Caco-2 (cell line): ENCODE data around the gene KLHL5. TPM values are rescaled to one million over a fixed set of nuclear protein-coding genes. Genes with fewer than 3 reads are reported as not detected.
A peak's percentile ranks its signal among the peaks of the same experiment; 100 is the strongest.

ENCODE experiments used
- BruUV-seq: library from RNA; stranded (reverse); fragments of 400-500 nt; replicated peaks from 2 replicates; lab custom pipeline; 2021; lab: Mats Ljungman, UMichigan
- CTCF ChIA-PET: fragments of 300-600 bp; sonication (Branson Sonifier 250); formaldehyde crosslinking; loops from one replicate; lab custom pipeline; 2022; ENCODE audit warnings: antibody characterized with exemption; lab: Charles Lee
- POLR2A ChIA-PET: fragments of 300-600 bp; sonication (Branson Sonifier 250); formaldehyde crosslinking; loops from one replicate; lab custom pipeline; 2022; ENCODE audit warnings: antibody characterized with exemption; lab: Charles Lee
- DNase-seq, 2 experiments: peaks; one replicate each; pipeline versions ENCODE4 v3.0.0 to v3.0.0-alpha.2; 2020 to 2022
- H3K27me3 ChIP-seq: replicated peaks from 2 replicates; pipeline ENCODE4 v1.6.0; 2011; ENCODE audit warnings: low read length; ENCODE audit not compliant: control insufficient read depth, insufficient read depth
- H3K36me3 ChIP-seq: 2 replicates; pipeline ENCODE4 v1.5.1; 2011; ENCODE audit warnings: low read length; ENCODE audit not compliant: control insufficient read depth, insufficient read depth
- H3K4me1 ChIP-seq: fragments of 250-450 bp; sonication (Bioruptor Pico); 2 replicates; pipeline ENCODE4 v1.5.1; 2020; ENCODE audit warnings: mild to moderate bottlenecking
- H3K4me3 ChIP-seq: 2 replicates; pipeline ENCODE4 v1.5.1; 2011; ENCODE audit warnings: low read depth, mild to moderate bottlenecking, control low read depth, low read length
- H3K9me3 ChIP-seq: fragments of 250-450 bp; sonication (Bioruptor Pico); 2 replicates; pipeline ENCODE4 v1.5.1; 2020; ENCODE audit warnings: mild to moderate bottlenecking, moderate library complexity
- H3K27ac Mint-ChIP-seq: one replicate; pipeline ENCODE4 v1.8.0; 2022; ENCODE audit warnings: mixed read lengths; ENCODE audit not compliant: unreplicated experiment
- H3K27me3 Mint-ChIP-seq: one replicate; pipeline ENCODE4 v1.8.0; 2022; ENCODE audit warnings: mixed read lengths; ENCODE audit not compliant: insufficient read depth, unreplicated experiment
- H3K36me3 Mint-ChIP-seq: one replicate; pipeline ENCODE4 v1.8.0; 2022; ENCODE audit warnings: mild to moderate bottlenecking, mixed read lengths; ENCODE audit not compliant: insufficient read depth, unreplicated experiment
- H3K4me1 Mint-ChIP-seq: one replicate; pipeline ENCODE4 v1.8.0; 2022; ENCODE audit warnings: low read depth, mixed read lengths; ENCODE audit not compliant: unreplicated experiment
- H3K4me3 Mint-ChIP-seq: one replicate; pipeline ENCODE4 v1.8.0; 2022; ENCODE audit warnings: mild to moderate bottlenecking, moderate library complexity, mixed read lengths; ENCODE audit not compliant: unreplicated experiment
- H3K9me3 Mint-ChIP-seq: one replicate; pipeline ENCODE4 v1.8.0; 2022; ENCODE audit warnings: mixed read lengths; ENCODE audit not compliant: unreplicated experiment
- intact Hi-C: fragments of 100-400 bp; cut with micrococcal nuclease; formaldehyde crosslinking; loops from one replicate; pipeline ENCODE4 v1.10.0; 2022; ENCODE audit not compliant: unreplicated experiment
- total RNA-seq: library from RNA; stranded (reverse); gene quantifications from 2 replicates; pipeline ENCODE4 v1.2.3, GENCODE V29; 2022
- TF ChIP-seq, protein P1 (sequence below), 2 experiments: fragments of 200-600 bp in 1 of 2; IDR thresholded peaks; 1 replicate in 1 of 2; 2 replicates in 1 of 2; pipeline versions ENCODE4 v1.5.1 to v1.8.0; 2011 to 2022; ENCODE audit warnings: antibody characterized with exemption in 1 of 2, control low read depth in 1 of 2, inconsistent platforms in 1 of 2, low read depth in 1 of 2, low read length in 1 of 2, mild to moderate bottlenecking in 1 of 2, moderate library complexity in 1 of 2; ENCODE audit not compliant: insufficient read depth in 1 of 2, severe bottlenecking in 1 of 2, unreplicated experiment in 1 of 2

Gene KLHL5
- total RNA-seq, 1 experiment from 2014 or later: 96.5 TPM

DNA sequence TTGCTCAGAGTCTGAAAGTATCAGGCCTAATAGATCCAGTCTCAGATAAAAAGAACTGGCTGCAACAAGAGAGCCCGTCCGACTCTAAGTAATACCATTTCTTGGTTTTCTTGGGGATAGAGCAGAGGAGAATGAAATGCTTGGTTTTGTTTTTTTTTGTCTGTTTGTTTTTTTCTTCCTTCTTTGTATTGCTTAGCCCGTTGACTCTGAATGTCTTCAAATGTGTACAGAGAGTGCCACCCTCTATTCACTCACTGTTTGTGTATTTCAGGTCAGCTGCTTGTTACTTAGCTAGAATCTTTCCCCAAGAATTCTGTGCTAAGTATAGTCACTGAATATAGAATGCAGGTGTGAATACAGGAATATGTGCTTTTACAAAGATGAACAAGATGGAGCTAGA is 24.1 kb upstream of the KLHL5 start:
- intact Hi-C loops: no loop called here
- H3K27me3 Mint-ChIP-seq: no peaks in the 10 kb centered on the region
- Histone ChIP-seq H3K36me3 (no peaks in the 10 kb centered on the region), H3K9me3 (no peaks in the 10 kb centered on the region), H3K27me3 (no peaks in the 10 kb centered on the region), H3K4me1 (peaks cover 31% of the 10 kb centered on the region), H3K4me3 (no peak overlapping the region)
- TF ChIP-seq, protein P1, sequence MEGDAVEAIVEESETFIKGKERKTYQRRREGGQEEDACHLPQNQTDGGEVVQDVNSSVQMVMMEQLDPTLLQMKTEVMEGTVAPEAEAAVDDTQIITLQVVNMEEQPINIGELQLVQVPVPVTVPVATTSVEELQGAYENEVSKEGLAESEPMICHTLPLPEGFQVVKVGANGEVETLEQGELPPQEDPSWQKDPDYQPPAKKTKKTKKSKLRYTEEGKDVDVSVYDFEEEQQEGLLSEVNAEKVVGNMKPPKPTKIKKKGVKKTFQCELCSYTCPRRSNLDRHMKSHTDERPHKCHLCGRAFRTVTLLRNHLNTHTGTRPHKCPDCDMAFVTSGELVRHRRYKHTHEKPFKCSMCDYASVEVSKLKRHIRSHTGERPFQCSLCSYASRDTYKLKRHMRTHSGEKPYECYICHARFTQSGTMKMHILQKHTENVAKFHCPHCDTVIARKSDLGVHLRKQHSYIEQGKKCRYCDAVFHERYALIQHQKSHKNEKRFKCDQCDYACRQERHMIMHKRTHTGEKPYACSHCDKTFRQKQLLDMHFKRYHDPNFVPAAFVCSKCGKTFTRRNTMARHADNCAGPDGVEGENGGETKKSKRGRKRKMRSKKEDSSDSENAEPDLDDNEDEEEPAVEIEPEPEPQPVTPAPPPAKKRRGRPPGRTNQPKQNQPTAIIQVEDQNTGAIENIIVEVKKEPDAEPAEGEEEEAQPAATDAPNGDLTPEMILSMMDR (IDR thresholded peaks at IDR 0.05; ENCODE audit: insufficient read depth in 1 of 2, low read depth in 1 of 2, low read length in 1 of 2, severe bottlenecking in 1 of 2, unreplicated experiment in 1 of 2): no peak
- CTCF ChIA-PET: no interaction called here
- no peak for DNase-seq
- H3K4me3 Mint-ChIP-seq: no peak overlapping the region
- H3K9me3 Mint-ChIP-seq: no peaks in the 10 kb centered on the region
- POLR2A ChIA-PET: no interaction called here
- H3K27ac Mint-ChIP-seq: no peak overlapping the region
- no TSS peak for BruUV-seq
- peaks cover 5% of the 10 kb centered on the region for H3K36me3 Mint-ChIP-seq
- H3K4me1 Mint-ChIP-seq: peaks cover 26% of the 10 kb centered on the region

DNA sequence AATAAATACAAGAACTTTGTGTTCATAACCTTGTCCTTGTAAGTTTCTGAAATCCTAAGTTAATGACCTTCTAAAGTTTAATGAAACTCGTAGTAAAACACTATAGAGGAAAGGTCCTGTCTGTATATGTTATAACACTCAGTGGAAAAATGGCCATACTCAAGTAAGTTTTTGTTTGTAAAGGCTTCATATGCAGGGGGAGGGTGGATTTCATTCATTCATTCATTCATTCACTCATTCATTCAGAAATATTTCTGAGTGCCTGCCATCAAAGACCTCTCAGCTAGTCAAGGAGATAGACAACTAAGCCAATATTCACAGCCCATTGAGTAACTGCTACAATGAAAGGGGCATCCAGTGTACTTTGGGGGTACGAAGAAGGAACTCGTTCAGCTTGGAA is 22.9 kb upstream of the KLHL5 start:
- no peaks in the 10 kb centered on the region for H3K27me3 ChIP-seq
- H3K27ac Mint-ChIP-seq: peak overlapping the region; percentile 1
- H3K36me3 Mint-ChIP-seq: peaks cover 17% of the 10 kb centered on the region
- H3K9me3 Mint-ChIP-seq: no peaks in the 10 kb centered on the region
- no TSS peak for BruUV-seq
- H3K4me3 ChIP-seq: no peak overlapping the region
- H3K4me1 Mint-ChIP-seq: peaks cover 37% of the 10 kb centered on the region
- ChIA-PET CTCF (no interaction called here), POLR2A (no interaction called here)
- H3K4me1 ChIP-seq: peaks cover 31% of the 10 kb centered on the region
- H3K9me3 ChIP-seq: no peaks in the 10 kb centered on the region
- H3K27me3 Mint-ChIP-seq: no peaks in the 10 kb centered on the region
- intact Hi-C loops: no loop called here
- no peak for DNase-seq
- H3K4me3 Mint-ChIP-seq: no peak overlapping the region
- no peaks in the 10 kb centered on the region for H3K36me3 ChIP-seq
- TF ChIP-seq, protein P1 (IDR thresholded peaks at IDR 0.05; ENCODE audit: insufficient read depth in 1 of 2, low read depth in 1 of 2, low read length in 1 of 2, severe bottlenecking in 1 of 2, unreplicated experiment in 1 of 2): no peak

DNA sequence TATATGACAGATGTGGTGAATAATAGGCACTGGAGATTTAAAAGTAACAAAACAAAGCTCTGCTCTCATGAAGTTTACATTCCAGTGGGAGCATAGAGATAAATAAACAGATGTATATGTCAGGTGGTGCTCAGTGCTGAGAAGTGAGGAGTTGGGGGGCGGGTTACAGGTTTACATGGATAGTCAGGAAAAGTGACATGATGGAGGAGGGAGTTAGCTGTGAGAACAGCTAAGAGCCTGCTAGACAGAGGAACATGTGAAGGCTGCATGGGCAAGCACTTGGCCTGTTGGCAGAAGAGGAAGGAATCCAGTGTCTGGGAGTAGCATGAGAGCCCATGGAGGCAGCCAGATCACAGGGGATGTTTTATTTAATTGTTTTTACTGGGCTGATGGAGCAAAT is 19.7 kb upstream of the KLHL5 start:
- Mint-ChIP-seq H3K9me3 (no peaks in the 10 kb centered on the region), H3K4me1 (peaks cover 36% of the 10 kb centered on the region), H3K27me3 (no peaks in the 10 kb centered on the region), H3K36me3 (peaks cover 29% of the 10 kb centered on the region), H3K4me3 (peak overlapping the region; percentile 61), H3K27ac (peak overlapping the region; percentile 92)
- intact Hi-C loops: loop anchor here (10.0 kb wide), 1 partner anchor 378 kb away; the partner anchor contains the start of gene KLF3
- DNase-seq: peak in 1 of 2 experiments; percentile 12
- no peaks in the 10 kb centered on the region for H3K36me3 ChIP-seq
- BruUV-seq: no TSS peak
- TF ChIP-seq, protein P1 (IDR thresholded peaks at IDR 0.05; ENCODE audit: insufficient read depth in 1 of 2, low read depth in 1 of 2, low read length in 1 of 2, severe bottlenecking in 1 of 2, unreplicated experiment in 1 of 2): no peak
- POLR2A ChIA-PET: interaction anchor here (1.1 kb wide), 1 partner anchor 12 kb away, joined by 3 read pairs; no protein-coding TSS in a partner anchor
- no peaks in the 10 kb centered on the region for H3K27me3 ChIP-seq
- no peak overlapping the region for H3K4me3 ChIP-seq
- CTCF ChIA-PET: interaction anchor here (1.2 to 5.3 kb wide), 2 partner anchors 93 to 140 kb away, joined by 5 to 30 read pairs; no protein-coding TSS in a partner anchor
- no peaks in the 10 kb centered on the region for H3K9me3 ChIP-seq
- H3K4me1 ChIP-seq: peaks cover 33% of the 10 kb centered on the region
